Measurements from ENCODE around the gene ACVRL1. TPM values are rescaled to one million over a fixed set of nuclear protein-coding genes. Genes with fewer than 3 reads are reported as not detected.

The ACVRL1 gene
- total and polyA plus RNA-seq, 9 of the 15 experiments (the other 6 are each of a cell fraction or from before 2014, with no cell fraction given), result 0.07 to 1.4 (median 0.30) TPM

DNA sequence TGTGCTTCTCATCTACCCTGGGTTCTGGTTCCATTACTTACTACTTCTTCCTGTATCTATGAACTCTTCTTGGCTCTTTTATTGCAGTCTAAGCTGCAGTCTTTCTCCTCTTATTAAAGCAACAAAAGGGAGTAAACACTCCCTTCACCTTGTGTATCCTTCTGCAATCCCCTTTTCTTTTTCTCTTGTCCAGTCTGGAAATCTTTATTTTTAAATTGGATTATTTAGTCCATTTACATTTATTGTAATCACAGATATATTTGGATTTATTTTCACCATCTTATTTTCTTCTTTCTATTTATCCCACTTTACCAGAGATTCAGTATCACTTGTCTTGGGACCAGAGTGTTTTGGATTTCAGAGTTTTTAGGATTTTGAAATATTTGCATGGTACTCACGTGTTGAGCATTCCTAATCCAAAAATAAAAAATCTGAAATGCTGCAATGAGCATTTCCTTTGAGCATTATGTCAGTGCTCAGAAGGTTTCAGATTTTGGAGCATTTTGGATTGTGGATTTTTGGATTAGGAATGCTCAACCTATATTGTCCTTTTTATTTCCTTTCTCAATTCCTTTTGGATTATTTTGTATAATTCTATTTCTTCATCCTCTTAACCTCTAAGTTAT, 37.4 kb downstream of the ACVRL1 start (continued):
- TF ChIP-seq, protein P1, sequence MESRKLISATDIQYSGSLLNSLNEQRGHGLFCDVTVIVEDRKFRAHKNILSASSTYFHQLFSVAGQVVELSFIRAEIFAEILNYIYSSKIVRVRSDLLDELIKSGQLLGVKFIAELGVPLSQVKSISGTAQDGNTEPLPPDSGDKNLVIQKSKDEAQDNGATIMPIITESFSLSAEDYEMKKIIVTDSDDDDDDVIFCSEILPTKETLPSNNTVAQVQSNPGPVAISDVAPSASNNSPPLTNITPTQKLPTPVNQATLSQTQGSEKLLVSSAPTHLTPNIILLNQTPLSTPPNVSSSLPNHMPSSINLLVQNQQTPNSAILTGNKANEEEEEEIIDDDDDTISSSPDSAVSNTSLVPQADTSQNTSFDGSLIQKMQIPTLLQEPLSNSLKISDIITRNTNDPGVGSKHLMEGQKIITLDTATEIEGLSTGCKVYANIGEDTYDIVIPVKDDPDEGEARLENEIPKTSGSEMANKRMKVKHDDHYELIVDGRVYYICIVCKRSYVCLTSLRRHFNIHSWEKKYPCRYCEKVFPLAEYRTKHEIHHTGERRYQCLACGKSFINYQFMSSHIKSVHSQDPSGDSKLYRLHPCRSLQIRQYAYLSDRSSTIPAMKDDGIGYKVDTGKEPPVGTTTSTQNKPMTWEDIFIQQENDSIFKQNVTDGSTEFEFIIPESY (CRISPR knock-in tag; IDR thresholded peaks at IDR 0.05), result no peak
- TF ChIP-seq TARDBP (IDR thresholded peaks at IDR 0.05), result no peak
- no peak for TF ChIP-seq ZNF76 (CRISPR knock-in tag; IDR thresholded peaks at IDR 0.05; ENCODE audit: borderline replicate concordance)
- TF ChIP-seq PCBP1 (IDR thresholded peaks at IDR 0.05; ENCODE audit: low read depth, low read length, poor library complexity, severe bottlenecking), result no peak
- TF ChIP-seq IRF9 (tag; IDR thresholded peaks at IDR 0.05), result no peak
- no peak for TF ChIP-seq HDAC6 (IDR thresholded peaks at IDR 0.05; ENCODE audit: low read depth, low read length)
- TF ChIP-seq ZNF354B (CRISPR knock-in tag; IDR thresholded peaks at IDR 0.05), result peak; percentile 96
- TF ChIP-seq ETS1 (conservative IDR thresholded peaks at IDR 0.05; ENCODE audit: control insufficient read depth, low read depth, low read length), result no peak
- TF ChIP-seq NCOA6 (IDR thresholded peaks at IDR 0.05), result no peak
- TF ChIP-seq TSHZ1 (CRISPR knock-in tag; IDR thresholded peaks at IDR 0.05), result no peak
- no peak for TF ChIP-seq ZKSCAN1 (IDR thresholded peaks at IDR 0.05; ENCODE audit: low read depth, low read length)
- TF ChIP-seq SREBF1 (IDR thresholded peaks at IDR 0.05; ENCODE audit: borderline replicate concordance, low read depth, low read length), result no peak
- no peak for TF ChIP-seq CBX1 (IDR thresholded peaks at IDR 0.05; ENCODE audit: low read depth)
- TF ChIP-seq, protein P2, sequence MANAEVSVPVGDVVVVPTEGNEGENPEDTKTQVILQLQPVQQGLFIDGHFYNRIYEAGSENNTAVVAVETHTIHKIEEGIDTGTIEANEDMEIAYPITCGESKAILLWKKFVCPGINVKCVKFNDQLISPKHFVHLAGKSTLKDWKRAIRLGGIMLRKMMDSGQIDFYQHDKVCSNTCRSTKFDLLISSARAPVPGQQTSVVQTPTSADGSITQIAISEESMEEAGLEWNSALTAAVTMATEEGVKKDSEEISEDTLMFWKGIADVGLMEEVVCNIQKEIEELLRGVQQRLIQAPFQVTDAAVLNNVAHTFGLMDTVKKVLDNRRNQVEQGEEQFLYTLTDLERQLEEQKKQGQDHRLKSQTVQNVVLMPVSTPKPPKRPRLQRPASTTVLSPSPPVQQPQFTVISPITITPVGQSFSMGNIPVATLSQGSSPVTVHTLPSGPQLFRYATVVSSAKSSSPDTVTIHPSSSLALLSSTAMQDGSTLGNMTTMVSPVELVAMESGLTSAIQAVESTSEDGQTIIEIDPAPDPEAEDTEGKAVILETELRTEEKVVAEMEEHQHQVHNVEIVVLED (CRISPR knock-in tag; IDR thresholded peaks at IDR 0.05), result no peak
- no peak for TF ChIP-seq ELK3 (CRISPR knock-in tag; IDR thresholded peaks at IDR 0.05)
- no peak for TF ChIP-seq RBM14 (IDR thresholded peaks at IDR 0.05; ENCODE audit: borderline replicate concordance, insufficient read depth, low read depth, low read length)
- peak in 1 of 2 experiments; percentile 69; a peak in 2 of 3 replicates for TF ChIP-seq CBX3 (IDR thresholded peaks at IDR 0.05; ENCODE audit: borderline replicate concordance in 1 of 2, low read length in 2 of 2)
